OCI-LY1 (cell line): ENCODE results near the gene RAB29.

ENCODE experiments used
- H2AFZ ChIP-seq: fragments of 200-600 bp; sonication (generic), shearing (Covaris generic); 2 replicates; pipeline ENCODE4 v1.6.0; 2014; ENCODE audit warnings: antibody characterized with exemption, mild to moderate bottlenecking, low read length
- H3F3A ChIP-seq: fragments of 200-600 bp; sonication (generic), shearing (Covaris generic); 2 replicates; pipeline ENCODE4 v1.6.0; 2014; ENCODE audit warnings: mild to moderate bottlenecking, antibody characterized with exemption, low read length, moderate library complexity; ENCODE audit not compliant: insufficient read depth
- H3K27ac ChIP-seq: fragments of 200-600 bp; sonication (generic); 2 replicates; pipeline ENCODE4 v1.5.1; 2014; ENCODE audit warnings: low read length, mixed run types, mild to moderate bottlenecking, low read depth; ENCODE audit not compliant: poor library complexity, severe bottlenecking
- H3K27me3 ChIP-seq: fragments of 200-600 bp; sonication (generic); 2 replicates; pipeline ENCODE4 v1.6.0; 2014; ENCODE audit warnings: antibody characterized with exemption, mild to moderate bottlenecking, low read length, moderate library complexity; ENCODE audit not compliant: insufficient read depth
- H3K36me3 ChIP-seq: fragments of 200-600 bp; sonication (generic); 2 replicates; pipeline ENCODE4 v1.6.1; 2014; ENCODE audit warnings: mild to moderate bottlenecking, antibody characterized with exemption, low read length, moderate library complexity, mixed read lengths; ENCODE audit not compliant: insufficient read depth
- H3K4me1 ChIP-seq: fragments of 200-600 bp; sonication (generic); 2 replicates; pipeline ENCODE4 v1.5.1; 2014; ENCODE audit warnings: mild to moderate bottlenecking, low read length, moderate library complexity; ENCODE audit not compliant: insufficient read depth, severe bottlenecking
- H3K4me2 ChIP-seq: fragments of 200-600 bp; sonication (generic), shearing (Covaris generic); 2 replicates; pipeline ENCODE4 v1.6.1; 2014; ENCODE audit warnings: low read length
- H3K4me3 ChIP-seq: fragments of 200-600 bp; sonication (generic); 2 replicates; pipeline ENCODE4 v1.5.1; 2014; ENCODE audit warnings: low read length, low read depth, mild to moderate bottlenecking, mixed read lengths; ENCODE audit not compliant: poor library complexity, severe bottlenecking
- H3K79me2 ChIP-seq: fragments of 200-600 bp; shearing (Covaris generic); 2 replicates; pipeline ENCODE4 v1.6.1; 2016; ENCODE audit warnings: mixed run types, low read length, mixed read lengths; ENCODE audit not compliant: insufficient read depth
- H3K9ac ChIP-seq: fragments of 200-600 bp; sonication (generic), shearing (Covaris generic); 2 replicates; pipeline ENCODE4 v1.6.1; 2014; ENCODE audit warnings: mild to moderate bottlenecking, low read length, mixed read lengths
- H3K9me2 ChIP-seq: fragments of 200-600 bp; sonication (generic), shearing (Covaris generic); 2 replicates; pipeline ENCODE4 v1.6.1; 2014; ENCODE audit warnings: low read depth, mild to moderate bottlenecking, low read length, mixed read lengths
- H3K9me3 ChIP-seq: fragments of 200-600 bp; shearing (Covaris generic); 2 replicates; pipeline ENCODE4 v1.6.1; 2014; ENCODE audit warnings: low read length, mixed read lengths
- H4K20me1 ChIP-seq: fragments of 200-600 bp; sonication (generic), shearing (Covaris generic); 2 replicates; pipeline ENCODE4 v1.6.0; 2016; ENCODE audit warnings: mild to moderate bottlenecking, low read length; ENCODE audit not compliant: insufficient read depth
- EZH2 ChIP-seq: fragments of 200-600 bp; sonication (generic), shearing (Covaris generic); IDR thresholded peaks from 2 replicates; pipeline ENCODE4 v1.8.0; 2017; ENCODE audit warnings: borderline replicate concordance, mixed run types, mild to moderate bottlenecking, antibody characterized with exemption, low read length, moderate library complexity, mixed read lengths
- TF ChIP-seq, protein P1 (sequence below): fragments of 200-600 bp; sonication (generic), shearing (Covaris generic); IDR thresholded peaks from 2 replicates; pipeline ENCODE4 v1.5.1; 2017; ENCODE audit warnings: mild to moderate bottlenecking, antibody characterized with exemption, low read length, moderate library complexity, mixed read lengths

RAB29 gene

DNA sequence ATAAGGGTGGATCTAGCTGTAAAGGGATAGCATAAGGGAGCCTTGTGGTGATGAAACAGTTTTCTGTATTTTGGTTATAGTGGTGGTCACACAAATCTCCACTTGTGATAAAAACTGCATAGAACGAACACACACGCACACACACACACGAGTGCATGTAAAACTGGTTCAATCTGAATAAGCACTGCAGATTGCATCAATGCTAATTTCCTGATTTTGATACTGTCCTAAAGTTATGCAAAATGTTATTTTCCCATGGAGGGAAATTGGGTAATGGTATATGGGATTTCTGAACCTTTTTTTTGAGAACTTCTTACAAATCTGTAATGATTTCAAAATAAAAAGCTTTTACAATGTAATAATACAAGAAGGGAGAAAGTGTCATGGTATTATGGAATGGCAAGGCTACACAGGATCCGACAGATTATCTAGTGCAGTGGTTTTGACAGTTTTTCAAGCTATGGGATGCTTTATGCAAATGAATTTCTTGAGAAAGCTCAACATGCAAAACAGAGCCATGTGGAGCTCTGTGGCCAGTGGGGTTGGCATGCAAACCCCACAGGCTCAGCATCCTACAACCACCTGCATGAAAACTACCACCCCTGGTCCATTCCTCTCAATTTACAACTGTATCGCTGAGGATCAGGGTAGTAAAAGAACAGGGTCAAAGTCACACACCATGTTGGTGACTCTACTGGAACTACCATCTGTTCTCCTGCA is 18.9 kb upstream of the RAB29 start:
- Histone ChIP-seq H3F3A (no peaks in the 10 kb centered on the region), H3K4me2 (no peak overlapping the region), H3K9me3 (no peaks in the 10 kb centered on the region), H3K27me3 (no peaks in the 10 kb centered on the region), H2AFZ (no peak overlapping the region), H3K27ac (no peak overlapping the region), H3K79me2 (no peaks in the 10 kb centered on the region), H4K20me1 (no peaks in the 10 kb centered on the region), H3K9ac (no peak overlapping the region), H3K4me1 (no peaks in the 10 kb centered on the region), H3K36me3 (no peaks in the 10 kb centered on the region), H3K9me2 (no peaks in the 10 kb centered on the region), H3K4me3 (no peak overlapping the region)
- TF ChIP-seq, protein P1, sequence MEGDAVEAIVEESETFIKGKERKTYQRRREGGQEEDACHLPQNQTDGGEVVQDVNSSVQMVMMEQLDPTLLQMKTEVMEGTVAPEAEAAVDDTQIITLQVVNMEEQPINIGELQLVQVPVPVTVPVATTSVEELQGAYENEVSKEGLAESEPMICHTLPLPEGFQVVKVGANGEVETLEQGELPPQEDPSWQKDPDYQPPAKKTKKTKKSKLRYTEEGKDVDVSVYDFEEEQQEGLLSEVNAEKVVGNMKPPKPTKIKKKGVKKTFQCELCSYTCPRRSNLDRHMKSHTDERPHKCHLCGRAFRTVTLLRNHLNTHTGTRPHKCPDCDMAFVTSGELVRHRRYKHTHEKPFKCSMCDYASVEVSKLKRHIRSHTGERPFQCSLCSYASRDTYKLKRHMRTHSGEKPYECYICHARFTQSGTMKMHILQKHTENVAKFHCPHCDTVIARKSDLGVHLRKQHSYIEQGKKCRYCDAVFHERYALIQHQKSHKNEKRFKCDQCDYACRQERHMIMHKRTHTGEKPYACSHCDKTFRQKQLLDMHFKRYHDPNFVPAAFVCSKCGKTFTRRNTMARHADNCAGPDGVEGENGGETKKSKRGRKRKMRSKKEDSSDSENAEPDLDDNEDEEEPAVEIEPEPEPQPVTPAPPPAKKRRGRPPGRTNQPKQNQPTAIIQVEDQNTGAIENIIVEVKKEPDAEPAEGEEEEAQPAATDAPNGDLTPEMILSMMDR, result no peak
- TF ChIP-seq EZH2, result no peak

DNA sequence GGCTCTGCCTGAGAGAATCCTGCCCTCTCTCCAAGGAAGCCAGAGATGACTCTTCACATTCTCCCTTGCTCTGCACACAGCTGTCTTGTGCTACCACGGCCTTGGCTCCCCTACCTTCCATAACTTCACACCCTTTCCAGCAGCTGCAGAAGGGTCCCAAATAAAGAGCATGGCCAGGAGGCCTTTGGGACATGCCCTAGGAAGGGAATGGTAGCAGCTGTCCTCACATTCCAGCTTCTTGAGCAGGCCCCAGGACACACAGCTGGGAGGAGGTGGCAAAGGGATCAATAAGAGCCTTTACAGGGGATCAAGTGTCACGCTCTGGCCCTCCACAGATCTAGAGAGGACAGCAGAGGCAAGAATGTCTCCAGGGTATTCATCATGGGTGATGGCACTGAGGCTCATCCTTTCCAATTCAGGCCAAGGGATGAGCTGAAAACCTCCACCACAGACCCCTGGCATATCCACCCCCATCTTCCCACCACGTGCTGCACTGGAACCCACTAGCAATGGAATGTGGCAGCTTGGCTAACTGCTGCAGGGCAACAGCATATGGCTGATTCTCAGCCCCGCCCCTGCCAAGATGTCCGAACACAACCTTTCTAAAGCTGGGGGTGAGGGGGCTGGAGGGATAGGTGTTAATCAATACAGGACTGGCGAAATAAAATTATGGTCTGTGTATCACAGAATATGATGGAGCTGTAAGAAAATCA is 17.8 kb upstream of the RAB29 start:
- Histone ChIP-seq H3F3A (no peaks in the 10 kb centered on the region), H3K9me2 (no peaks in the 10 kb centered on the region), H3K27me3 (no peaks in the 10 kb centered on the region), H3K9ac (no peak overlapping the region), H3K9me3 (no peaks in the 10 kb centered on the region), H3K79me2 (no peaks in the 10 kb centered on the region), H3K4me3 (no peak overlapping the region), H3K4me1 (no peaks in the 10 kb centered on the region), H3K4me2 (no peak overlapping the region), H4K20me1 (no peaks in the 10 kb centered on the region), H3K27ac (no peak overlapping the region), H3K36me3 (no peaks in the 10 kb centered on the region), H2AFZ (no peak overlapping the region)
- TF ChIP-seq EZH2, result no peak
- TF ChIP-seq, protein P1, result no peak

DNA sequence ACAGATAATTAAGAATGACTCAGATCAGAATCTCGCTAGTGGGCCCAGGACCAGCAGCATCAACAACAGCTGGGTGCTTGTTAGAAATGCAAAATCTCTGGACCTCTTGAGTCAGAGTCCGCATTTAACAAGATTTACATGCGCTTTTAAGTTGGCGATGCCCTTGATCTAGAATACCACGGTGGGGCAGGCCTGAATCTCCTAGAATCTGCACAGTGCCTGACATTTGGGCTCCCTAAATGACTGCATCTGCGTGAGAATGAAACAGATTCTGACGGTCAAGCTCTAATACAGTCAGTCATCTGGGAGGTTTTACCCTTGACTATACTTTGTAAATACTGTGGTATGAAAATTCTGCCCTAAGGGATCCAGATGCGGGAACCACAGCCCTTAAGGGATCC is 17.2 kb upstream of the RAB29 start:
- Histone ChIP-seq H4K20me1 (no peaks in the 10 kb centered on the region), H3K27me3 (no peaks in the 10 kb centered on the region), H3K36me3 (no peaks in the 10 kb centered on the region), H3K9me3 (no peaks in the 10 kb centered on the region), H3K4me3 (no peak overlapping the region), H3K79me2 (no peaks in the 10 kb centered on the region), H3K4me2 (no peak overlapping the region), H3K27ac (no peak overlapping the region), H3K9ac (no peak overlapping the region), H3K9me2 (no peaks in the 10 kb centered on the region), H2AFZ (no peak overlapping the region), H3F3A (no peaks in the 10 kb centered on the region), H3K4me1 (no peaks in the 10 kb centered on the region)
- TF ChIP-seq, protein P1, result no peak
- TF ChIP-seq EZH2, result no peak
